ENCODE results near the gene XG. TPM values are rescaled to one million over a fixed set of nuclear protein-coding genes. Genes with fewer than 3 reads are reported as not detected.

Gene XG
- total and polyA plus RNA-seq, 2 of the 4 experiments (the other 2 are of a cell fraction) = under 0.01 TPM; not detected in 1

- H3K4ac ChIP-seq (ENCODE audit: low read depth, low read length) = no peak overlapping the region
- H3K36me3 ChIP-seq (ENCODE audit: control insufficient read depth, insufficient read depth, low read length) = no peaks in the 10 kb centered on the region
- H2AK9ac ChIP-seq (replicated peaks; ENCODE audit: low read depth, low read length, poor library complexity) = no peak overlapping the region
- no peak overlapping the region for H3K56ac ChIP-seq (ENCODE audit: extremely low read depth, insufficient read depth, low read length)
- H2BK20ac ChIP-seq (ENCODE audit: low read depth, low read length) = no peak overlapping the region
- H4K91ac ChIP-seq (ENCODE audit: insufficient read depth, low read depth, low read length) = no peak overlapping the region
- H4K20me1 ChIP-seq (ENCODE audit: insufficient read depth, low read length) = no peaks in the 10 kb centered on the region
- ATAC-seq (ENCODE audit: low read depth) (no peak), DNase-seq (no peak)
- no peak overlapping the region for H3K14ac ChIP-seq (replicated peaks; ENCODE audit: low read depth, low read length)
- H3K9me1 ChIP-seq (ENCODE audit: insufficient read depth, low read length) = no peaks in the 10 kb centered on the region
- peaks cover 5% of the 10 kb centered on the region; the same call in 1 of the 2 replicates for H3K27me3 ChIP-seq (ENCODE audit: control insufficient read depth, insufficient read depth, low read length)
- TF ChIP-seq FOS (IDR thresholded peaks at IDR 0.05; ENCODE audit: low read depth, low read length) = no peak
- TF ChIP-seq SMC3 (IDR thresholded peaks at IDR 0.05; ENCODE audit: low read depth, low read length) = no peak
- no peak for TF ChIP-seq NFE2L2 (IDR thresholded peaks at IDR 0.05; ENCODE audit: low read depth, low read length)
- TF ChIP-seq MAFK (IDR thresholded peaks at IDR 0.05; ENCODE audit: low read depth, low read length) = no peak
- TF ChIP-seq MAZ (IDR thresholded peaks at IDR 0.05; ENCODE audit: borderline replicate concordance, low read depth, low read length) = no peak
- no peak for TF ChIP-seq CEBPB (IDR thresholded peaks at IDR 0.05; ENCODE audit: low read depth, low read length)
- TF ChIP-seq RFX5 (IDR thresholded peaks at IDR 0.05; ENCODE audit: low read depth, low read length) = no peak
- no peak for TF ChIP-seq POLR2A (IDR thresholded peaks at IDR 0.05; ENCODE audit: low read depth, low read length)
- TF ChIP-seq ELK1 (IDR thresholded peaks at IDR 0.05; ENCODE audit: borderline replicate concordance, low read depth, low read length) = no peak
- no peak for TF ChIP-seq BHLHE40 (IDR thresholded peaks at IDR 0.05; ENCODE audit: low read depth, low read length)
- TF ChIP-seq RAD21 (IDR thresholded peaks at IDR 0.05; ENCODE audit: low read length) = no peak
- no peak for TF ChIP-seq USF2 (IDR thresholded peaks at IDR 0.05; ENCODE audit: low read depth, low read length)
- TF ChIP-seq MXI1 (IDR thresholded peaks at IDR 0.05; ENCODE audit: borderline replicate concordance, low read depth, low read length) = no peak
- no peak for TF ChIP-seq CTCF (conservative IDR thresholded peaks at IDR 0.05; ENCODE audit: low read depth, low read length)
- no peak for TF ChIP-seq RCOR1 (IDR thresholded peaks at IDR 0.05; ENCODE audit: insufficient replicate concordance, low read length)
- TF ChIP-seq CHD1 (IDR thresholded peaks at IDR 0.05; ENCODE audit: low read depth, low read length) = no peak
- no peak overlapping the region for H3K27ac ChIP-seq (ENCODE audit: insufficient read depth, low read length)
- no peaks in the 10 kb centered on the region for H3K9me3 ChIP-seq (ENCODE audit: control insufficient read depth, insufficient read depth, low read length)
- no peak overlapping the region for H3K4me3 ChIP-seq (ENCODE audit: insufficient read depth, low read depth, low read length)
- no peak overlapping the region for H2BK15ac ChIP-seq (ENCODE audit: low read depth, low read length)
- in situ Hi-C loops (cut with MboI; ENCODE audit: low sequenced_read_pairs) (no loop called here), intact Hi-C loops (cut with micrococcal nuclease) (no loop called here), dilution Hi-C loops (cut with HindIII; ENCODE audit: low sequenced_read_pairs, unreplicated experiment) (no loop called here)
- no CpG with 5 or more reads among the region's 6 CpGs for WGBS, 2 experiments (ENCODE audit: extremely low coverage in 2 of 2, insufficient read length in 1 of 2)
- H4K8ac ChIP-seq (ENCODE audit: low read depth in 2 of 2, low read length in 2 of 2) = no peak overlapping the region
- ChIA-PET CTCF (no interaction called here), POLR2A (ENCODE audit: unreplicated experiment) (no interaction called here)
- H3K18ac ChIP-seq (ENCODE audit: low read depth, low read length) = no peak overlapping the region
- H3K23ac ChIP-seq (ENCODE audit: low read depth, low read length) = no peak overlapping the region
- H4K5ac ChIP-seq (ENCODE audit: low read depth, low read length) = no peak overlapping the region
- H3K9ac ChIP-seq (ENCODE audit: low read depth, low read length) = no peak overlapping the region
- no peak overlapping the region for H2BK5ac ChIP-seq (ENCODE audit: low read depth, low read length, poor library complexity, severe bottlenecking)
- H2BK120ac ChIP-seq (ENCODE audit: low read depth, low read length) = no peak overlapping the region
- no peaks in the 10 kb centered on the region for H3K79me1 ChIP-seq (ENCODE audit: low read depth in 1 of 2, low read length in 2 of 2)
- H3K4me2 ChIP-seq (ENCODE audit: low read depth, low read length) = no peak overlapping the region
- no peak overlapping the region for H2AK5ac ChIP-seq (ENCODE audit: low read depth, low read length)
- no peaks in the 10 kb centered on the region for H3K4me1 ChIP-seq (ENCODE audit: control insufficient read depth, insufficient read depth, low read length)
- no TSS peak for BruUV-seq (replicated peaks)
- H2AFZ ChIP-seq (replicated peaks; ENCODE audit: low read length, poor library complexity) = no peak overlapping the region
These were observed 32.2 kb downstream of the XG start for GRCh38 chrX:2784026-2784425.

Measured in IMR-90 (cell line).